ENCODE data around the gene DRAXIN. TPM values are rescaled to one million over a fixed set of nuclear protein-coding genes. Genes with fewer than 3 reads are reported as not detected.

DRAXIN gene
- total RNA-seq, 1 donor from 2014 or later, result 9.7 TPM

- no peaks in the 10 kb centered on the region for H3K36me3 Mint-ChIP-seq (ENCODE audit: low read depth)
- H3K4me1 Mint-ChIP-seq, result peaks cover 7% of the 10 kb centered on the region
- H3K9me3 Mint-ChIP-seq, result no peaks in the 10 kb centered on the region
- H3K27ac Mint-ChIP-seq (ENCODE audit: unreplicated experiment), result no peak overlapping the region
- peak overlapping the region; percentile 15 for H3K4me3 Mint-ChIP-seq
- no peak for DNase-seq (ENCODE audit: low read depth, low spot score)
- TF ChIP-seq CTCF (conservative IDR thresholded peaks at IDR 0.05), result no peak
- peaks cover 70% of the 10 kb centered on the region for H3K27me3 Mint-ChIP-seq (ENCODE audit: low read depth)
These were observed 42.3 kb upstream of the DRAXIN start for GRCh38 chr1:11649237-11649623.

- Mint-ChIP-seq H3K4me1 (peaks cover 7% of the 10 kb centered on the region), H3K9me3 (no peaks in the 10 kb centered on the region), H3K27ac (ENCODE audit: unreplicated experiment) (no peak overlapping the region), H3K27me3 (ENCODE audit: low read depth) (peaks cover 70% of the 10 kb centered on the region), H3K36me3 (ENCODE audit: low read depth) (no peaks in the 10 kb centered on the region), H3K4me3 (peak overlapping the region; percentile 15)
- TF ChIP-seq CTCF (conservative IDR thresholded peaks at IDR 0.05), result no peak
- DNase-seq (ENCODE audit: low read depth, low spot score), result no peak
These were observed 41.7 kb upstream of the DRAXIN start for GRCh38 chr1:11649624-11650330.

- peak overlapping the region; percentile 4 for H3K4me3 Mint-ChIP-seq
These were observed 41.0 kb upstream of the DRAXIN start for GRCh38 chr1:11650331-11650991.

GRCh38 chr1:11651017-11651416 is 40.5 kb upstream of the DRAXIN start:
- Mint-ChIP-seq H3K27ac (ENCODE audit: unreplicated experiment) (no peak overlapping the region), H3K27me3 (ENCODE audit: low read depth) (peaks cover 74% of the 10 kb centered on the region), H3K4me1 (peaks cover 7% of the 10 kb centered on the region), H3K4me3 (peak overlapping the region; percentile 4), H3K36me3 (ENCODE audit: low read depth) (no peaks in the 10 kb centered on the region), H3K9me3 (no peaks in the 10 kb centered on the region)
- no peak for DNase-seq (ENCODE audit: low read depth, low spot score)
- TF ChIP-seq CTCF (conservative IDR thresholded peaks at IDR 0.05), result no peak

More at GRCh38 chr1:11650331-11650991, 41.0 kb upstream of the DRAXIN start:
- Mint-ChIP-seq H3K4me1 (peaks cover 7% of the 10 kb centered on the region), H3K36me3 (ENCODE audit: low read depth) (no peaks in the 10 kb centered on the region), H3K9me3 (no peaks in the 10 kb centered on the region), H3K27me3 (ENCODE audit: low read depth) (peaks cover 73% of the 10 kb centered on the region), H3K27ac (ENCODE audit: unreplicated experiment) (no peak overlapping the region)
- peak; percentile 75 for TF ChIP-seq CTCF (conservative IDR thresholded peaks at IDR 0.05)
- peak; percentile 76 for DNase-seq (ENCODE audit: low read depth, low spot score)

- no peak for TF ChIP-seq CTCF (conservative IDR thresholded peaks at IDR 0.05)
- Mint-ChIP-seq H3K4me1 (peaks cover 7% of the 10 kb centered on the region), H3K27me3 (ENCODE audit: low read depth) (peaks cover 69% of the 10 kb centered on the region), H3K27ac (ENCODE audit: unreplicated experiment) (no peak overlapping the region), H3K36me3 (ENCODE audit: low read depth) (no peaks in the 10 kb centered on the region), H3K9me3 (no peaks in the 10 kb centered on the region), H3K4me3 (peak overlapping the region; percentile 68)
- no peak for DNase-seq (ENCODE audit: low read depth, low spot score)
These were observed 39.2 kb upstream of the DRAXIN start for GRCh38 chr1:11652203-11652780.

Measured in neural crest cell (in vitro differentiated cells).